Endothelial cell of umbilical vein (primary cell): ENCODE measurements around the gene THSD7A. TPM values are rescaled to one million over a fixed set of nuclear protein-coding genes. Genes with fewer than 3 reads are reported as not detected.

Experiments
- BruUV-seq: library from RNA; stranded (reverse); fragments of 400-500 nt; replicated peaks from 2 replicates; lab custom pipeline; 2021; lab: Mats Ljungman, UMichigan
- CTCF ChIA-PET: fragments of 300-600, 350-600 bp; sonication (Branson Sonifier 250); formaldehyde crosslinking; loops from one replicate; lab custom pipeline; 2021; ENCODE audit warnings: antibody characterized with exemption, inconsistent platforms; lab: Charles Lee
- POLR2A ChIA-PET: fragments of 300-600, 350-600 bp; sonication (Branson Sonifier 250); formaldehyde crosslinking; loops from one replicate; lab custom pipeline; 2021; ENCODE audit warnings: antibody characterized with exemption, inconsistent platforms; lab: Charles Lee
- DNase-seq: peaks from one replicate; pipeline ENCODE4 v3.0.0-alpha.2; 2011; ENCODE audit warnings: low read depth, low spot score
- FAIRE-seq: peaks from 2 replicates; lab custom pipeline; 2011; peaks lifted over from hg19 to GRCh38; lab: Jason Lieb, UNC
- H2AFZ ChIP-seq: 2 replicates; pipeline ENCODE4 v1.6.0; 2012; ENCODE audit warnings: low read depth, low read length, control low read depth, inconsistent platforms
- H3K27ac ChIP-seq: 2 replicates; pipeline ENCODE4 v1.5.1; 2011; ENCODE audit warnings: low read depth, mild to moderate bottlenecking, control low read depth, low read length, moderate library complexity; ENCODE audit not compliant: insufficient read depth
- H3K27me3 ChIP-seq, 2 experiments: 2 replicates each; pipeline versions ENCODE4 v1.6.0 to v1.6.1; 2011; ENCODE audit warnings: low read length in 2 of 2, mixed read lengths in 1 of 2; ENCODE audit not compliant: control insufficient read depth in 2 of 2, insufficient read depth in 2 of 2
- H3K36me3 ChIP-seq, 2 experiments: 2 replicates in 1 of 2; 3 replicates in 1 of 2; pipeline ENCODE4 v1.5.1; 2011; ENCODE audit warnings: low read length in 2 of 2, mild to moderate bottlenecking in 1 of 2, moderate library complexity in 1 of 2; ENCODE audit not compliant: control insufficient read depth in 2 of 2, insufficient read depth in 2 of 2; ENCODE audit errors: extremely low read depth in 1 of 2
- H3K4me1 ChIP-seq: 3 replicates; pipeline ENCODE4 v1.5.1; 2011; ENCODE audit warnings: mild to moderate bottlenecking, low read length; ENCODE audit not compliant: control insufficient read depth, insufficient read depth; ENCODE audit errors: extremely low read depth
- H3K4me2 ChIP-seq: 2 replicates; pipeline ENCODE4 v1.6.1; 2011; ENCODE audit warnings: low read length, control low read depth, mixed read lengths; ENCODE audit not compliant: insufficient read depth
- H3K4me3 ChIP-seq, 3 experiments: fragments of 200-600 bp in 1 of 3; sonication (generic), shearing (Covaris generic) in 1 of 3; replicated peaks in 1 of 3; 2 replicates each; pipeline ENCODE4 v1.5.1; 2011 to 2016; ENCODE audit warnings: control low read depth in 3 of 3, low read length in 3 of 3, mild to moderate bottlenecking in 2 of 3, inconsistent platforms in 1 of 3, low read depth in 1 of 3, moderate library complexity in 1 of 3; ENCODE audit not compliant: insufficient read depth in 1 of 3
- H3K79me2 ChIP-seq: 2 replicates; pipeline ENCODE4 v1.6.0; 2012; ENCODE audit warnings: low read length, inconsistent platforms; ENCODE audit not compliant: control insufficient read depth, insufficient read depth
- H3K9ac ChIP-seq: replicated peaks from 2 replicates; pipeline ENCODE3; 2011; ENCODE audit warnings: low read length, control low read depth; ENCODE audit not compliant: insufficient read depth; ENCODE audit errors: extremely low read depth
- H3K9me1 ChIP-seq: replicated peaks from 3 replicates; pipeline ENCODE4 v1.6.0; 2011; ENCODE audit warnings: mild to moderate bottlenecking, low read length; ENCODE audit not compliant: control insufficient read depth, insufficient read depth; ENCODE audit errors: extremely low read depth
- H3K9me3 ChIP-seq: replicated peaks from 2 replicates; pipeline ENCODE4 v1.5.1; 2012; ENCODE audit warnings: low read length, inconsistent platforms; ENCODE audit not compliant: control insufficient read depth, insufficient read depth
- H4K20me1 ChIP-seq: replicated peaks from 2 replicates; pipeline ENCODE3; 2011; ENCODE audit warnings: mild to moderate bottlenecking, low read length; ENCODE audit not compliant: control insufficient read depth, insufficient read depth; ENCODE audit errors: extremely low read depth
- CTCF ChIP-seq, 2 donors: IDR thresholded peaks; 1 replicate in 1 of 2; 2 replicates in 1 of 2; pipeline ENCODE4 v1.5.1; 2011; ENCODE audit warnings: low read length in 2 of 2, mild to moderate bottlenecking in 2 of 2, moderate library complexity in 2 of 2, control low read depth in 1 of 2, inconsistent platforms in 1 of 2, low read depth in 1 of 2; ENCODE audit not compliant: insufficient read depth in 1 of 2; ENCODE audit errors: extremely low read depth in 1 of 2
- EZH2 ChIP-seq: IDR thresholded peaks from 2 replicates; pipeline ENCODE4 v1.6.1; 2012; ENCODE audit warnings: borderline replicate concordance, low read depth, mild to moderate bottlenecking, moderate library complexity, low read length, inconsistent platforms; ENCODE audit not compliant: severe bottlenecking
- FOS ChIP-seq: IDR thresholded peaks from 2 replicates; pipeline ENCODE4 v1.6.1; 2011; ENCODE audit warnings: mild to moderate bottlenecking, low read length, moderate library complexity, borderline replicate concordance; ENCODE audit not compliant: insufficient read depth
- GATA2 ChIP-seq: IDR thresholded peaks from 2 replicates; pipeline ENCODE4 v1.7.0; 2011; ENCODE audit warnings: low read depth, mild to moderate bottlenecking, moderate library complexity, mixed read lengths, low read length; ENCODE audit not compliant: insufficient read length, insufficient read depth
- JUN ChIP-seq: IDR thresholded peaks from 2 replicates; pipeline ENCODE4 v1.6.1; 2011; ENCODE audit warnings: borderline replicate concordance, low read depth; ENCODE audit not compliant: insufficient read length, insufficient read depth
- MAX ChIP-seq: IDR thresholded peaks from 2 replicates; pipeline ENCODE4 v1.6.1; 2011; ENCODE audit not compliant: insufficient read depth, insufficient read length
- MYC ChIP-seq: IDR thresholded peaks from one replicate; pipeline ENCODE4 v1.6.1; 2011; ENCODE audit warnings: mild to moderate bottlenecking, low read depth, low read length
- POLR2A ChIP-seq: IDR thresholded peaks from 2 replicates; pipeline ENCODE4 v1.6.1; 2012; ENCODE audit warnings: low read depth, mild to moderate bottlenecking, control low read depth, low read length
- POLR2AphosphoS5 ChIP-seq: IDR thresholded peaks from 2 replicates; pipeline ENCODE4 v1.6.1; 2012; ENCODE audit warnings: low read depth, mild to moderate bottlenecking, control low read depth, low read length, moderate library complexity; ENCODE audit not compliant: insufficient read depth
- dilution Hi-C: fragments of 300-500 bp; cut with MboI; formaldehyde crosslinking; loops from one replicate; pipeline ENCODE4 v1.15.0; 2019; ENCODE audit warnings: low sequenced_read_pairs; ENCODE audit not compliant: extremely low pct_ligation_motif_present
- intact Hi-C: fragments of 100-400 bp; cut with micrococcal nuclease; formaldehyde crosslinking; loops from one replicate; pipeline ENCODE4 v1.10.0; 2022
- polyA plus RNA-seq, 4 experiments: library from polyadenylated mRNA; depleted of rRNA in 3 of 4; stranded (reverse) in 3 of 4; unstranded in 1 of 4; fragments of >200 nt; gene quantifications; 2 replicates each; pipeline versions ENCODE4 v1.2.1 to v1.2.3, GENCODE V29; 2011 to 2012; ENCODE audit warnings: missing spikeins in 1 of 4
- total RNA-seq: library from RNA; stranded (reverse); gene quantifications from 2 replicates; pipeline ENCODE4 v1.2.3, GENCODE V29; 2021

THSD7A gene
- total and polyA plus RNA-seq, 2 donors (not counting 3 experiments of a cell fraction or from before 2014, with no cell fraction given), result 3.3 to 12.7 TPM

GRCh38 chr7:11784769-11785536 is 47.0 kb downstream of the THSD7A start:
- Histone ChIP-seq H3K27ac (no peak overlapping the region), H3K79me2 (no peaks in the 10 kb centered on the region), H3K4me1 (peaks cover 3% of the 10 kb centered on the region), H3K4me3 (no peak overlapping the region), H3K36me3 (no peaks in the 10 kb centered on the region), H3K27me3 (no peaks in the 10 kb centered on the region), H3K9me3 (no peaks in the 10 kb centered on the region), H3K9me1 (no peaks in the 10 kb centered on the region), H3K9ac (no peak overlapping the region), H4K20me1 (no peaks in the 10 kb centered on the region), H2AFZ (no peak overlapping the region), H3K4me2 (no peak overlapping the region)
- CTCF ChIA-PET, result no interaction called here
- intact Hi-C loops, result no loop called here
- TF ChIP-seq POLR2A (no peak), JUN (no peak), MAX (no peak), EZH2 (no peak), POLR2AphosphoS5 (no peak), FOS (no peak), MYC (no peak), GATA2 (no peak), CTCF (IDR thresholded peaks at IDR 0.05; ENCODE audit: extremely low read depth in 1 of 2, insufficient read depth in 1 of 2, low read depth in 1 of 2, low read length in 2 of 2) (no peak)
- no TSS peak for BruUV-seq
- FAIRE-seq (no peak), DNase-seq (no peak)
- POLR2A ChIA-PET, result no interaction called here
- dilution Hi-C loops, result no loop called here
